HG03575 (cell line): ENCODE measurements around the gene MAP1A.
"Not testable (repeated sequence)": the region's sequence is repeated elsewhere in the genome, so short reads cannot be mapped to it uniquely, and the experiment has no call there.

Experiments used
- ATAC-seq: cut with Tn5 transposase; IDR thresholded peaks from one replicate; pipeline ENCODE4 v1.9.1; 2021; ENCODE audit not compliant: unreplicated experiment, insufficient number of reproducible peaks, low FRiP score; ENCODE audit errors: extremely low read depth

The MAP1A gene

DNA sequence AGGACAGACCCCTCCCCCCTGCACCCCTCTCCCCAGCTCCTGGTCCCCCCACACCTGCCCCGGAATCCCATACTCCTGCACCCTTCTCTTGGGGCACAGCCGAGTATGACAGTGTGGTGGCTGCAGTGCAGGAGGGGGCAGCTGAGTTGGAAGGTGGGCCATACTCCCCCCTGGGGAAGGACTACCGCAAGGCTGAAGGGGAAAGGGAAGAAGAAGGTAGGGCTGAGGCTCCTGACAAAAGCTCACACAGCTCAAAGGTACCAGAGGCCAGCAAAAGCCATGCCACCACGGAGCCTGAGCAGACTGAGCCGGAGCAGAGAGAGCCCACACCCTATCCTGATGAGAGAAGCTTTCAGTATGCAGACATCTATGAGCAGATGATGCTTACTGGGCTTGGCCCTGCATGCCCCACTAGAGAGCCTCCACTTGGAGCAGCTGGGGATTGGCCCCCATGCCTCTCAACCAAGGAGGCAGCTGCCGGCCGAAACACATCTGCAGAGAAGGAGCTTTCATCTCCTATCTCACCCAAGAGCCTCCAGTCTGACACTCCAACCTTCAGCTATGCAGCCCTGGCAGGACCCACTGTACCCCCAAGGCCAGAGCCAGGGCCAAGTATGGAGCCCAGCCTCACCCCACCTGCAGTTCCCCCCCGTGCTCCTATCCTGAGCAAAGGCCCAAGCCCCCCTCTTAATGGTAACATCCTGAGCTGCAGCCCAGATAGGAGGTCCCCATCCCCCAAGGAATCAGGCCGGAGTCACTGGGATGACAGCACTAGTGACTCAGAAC is 9.8 kb downstream of the MAP1A start:
- no peak for ATAC-seq

DNA sequence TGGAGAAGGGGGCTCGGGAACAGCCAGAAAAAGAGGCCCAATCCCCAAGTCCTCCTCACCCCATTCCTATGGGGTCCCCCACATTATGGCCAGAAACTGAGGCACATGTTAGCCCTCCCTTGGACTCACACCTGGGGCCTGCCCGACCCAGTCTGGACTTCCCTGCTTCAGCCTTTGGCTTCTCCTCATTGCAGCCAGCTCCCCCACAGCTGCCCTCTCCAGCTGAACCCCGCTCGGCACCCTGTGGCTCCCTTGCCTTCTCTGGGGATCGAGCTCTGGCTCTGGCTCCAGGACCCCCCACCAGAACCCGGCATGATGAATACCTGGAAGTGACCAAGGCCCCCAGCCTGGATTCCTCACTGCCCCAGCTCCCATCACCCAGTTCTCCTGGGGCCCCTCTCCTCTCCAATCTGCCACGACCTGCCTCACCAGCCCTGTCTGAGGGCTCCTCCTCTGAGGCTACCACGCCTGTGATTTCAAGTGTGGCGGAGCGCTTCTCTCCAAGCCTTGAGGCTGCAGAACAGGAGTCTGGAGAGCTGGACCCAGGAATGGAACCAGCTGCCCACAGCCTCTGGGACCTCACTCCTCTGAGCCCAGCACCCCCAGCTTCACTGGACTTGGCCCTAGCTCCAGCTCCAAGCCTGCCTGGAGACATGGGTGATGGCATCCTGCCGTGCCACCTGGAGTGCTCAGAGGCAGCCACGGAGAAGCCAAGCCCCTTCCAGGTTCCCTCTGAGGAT is 10.6 kb downstream of the MAP1A start:
- no peak for ATAC-seq

DNA sequence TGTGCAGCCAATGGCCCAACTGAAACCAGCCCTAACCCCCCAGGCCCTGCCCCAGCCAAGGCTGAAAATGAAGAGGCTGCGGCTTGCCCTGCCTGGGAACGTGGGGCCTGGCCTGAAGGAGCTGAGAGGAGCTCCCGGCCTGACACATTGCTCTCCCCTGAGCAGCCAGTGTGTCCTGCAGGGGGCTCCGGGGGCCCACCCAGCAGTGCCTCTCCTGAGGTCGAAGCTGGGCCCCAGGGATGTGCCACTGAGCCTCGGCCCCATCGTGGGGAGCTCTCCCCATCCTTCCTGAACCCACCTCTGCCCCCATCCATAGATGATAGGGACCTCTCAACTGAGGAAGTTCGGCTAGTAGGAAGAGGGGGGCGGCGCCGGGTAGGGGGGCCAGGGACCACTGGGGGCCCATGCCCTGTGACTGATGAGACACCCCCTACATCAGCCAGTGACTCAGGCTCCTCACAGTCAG is 11.2 kb downstream of the MAP1A start:
- ATAC-seq: no peak

DNA sequence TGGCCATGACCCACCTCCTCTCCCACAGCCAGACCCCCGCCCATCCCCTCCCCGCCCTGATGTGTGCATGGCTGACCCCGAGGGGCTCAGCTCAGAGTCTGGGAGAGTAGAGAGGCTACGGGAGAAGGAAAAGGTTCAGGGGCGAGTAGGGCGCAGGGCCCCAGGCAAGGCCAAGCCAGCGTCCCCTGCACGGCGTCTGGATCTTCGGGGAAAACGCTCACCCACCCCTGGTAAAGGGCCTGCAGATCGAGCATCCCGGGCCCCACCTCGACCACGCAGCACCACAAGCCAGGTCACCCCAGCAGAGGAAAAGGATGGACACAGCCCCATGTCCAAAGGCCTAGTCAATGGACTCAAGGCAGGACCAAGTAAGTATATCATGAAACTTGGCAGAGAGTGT is 11.7 kb downstream of the MAP1A start:
- no peak for ATAC-seq

DNA sequence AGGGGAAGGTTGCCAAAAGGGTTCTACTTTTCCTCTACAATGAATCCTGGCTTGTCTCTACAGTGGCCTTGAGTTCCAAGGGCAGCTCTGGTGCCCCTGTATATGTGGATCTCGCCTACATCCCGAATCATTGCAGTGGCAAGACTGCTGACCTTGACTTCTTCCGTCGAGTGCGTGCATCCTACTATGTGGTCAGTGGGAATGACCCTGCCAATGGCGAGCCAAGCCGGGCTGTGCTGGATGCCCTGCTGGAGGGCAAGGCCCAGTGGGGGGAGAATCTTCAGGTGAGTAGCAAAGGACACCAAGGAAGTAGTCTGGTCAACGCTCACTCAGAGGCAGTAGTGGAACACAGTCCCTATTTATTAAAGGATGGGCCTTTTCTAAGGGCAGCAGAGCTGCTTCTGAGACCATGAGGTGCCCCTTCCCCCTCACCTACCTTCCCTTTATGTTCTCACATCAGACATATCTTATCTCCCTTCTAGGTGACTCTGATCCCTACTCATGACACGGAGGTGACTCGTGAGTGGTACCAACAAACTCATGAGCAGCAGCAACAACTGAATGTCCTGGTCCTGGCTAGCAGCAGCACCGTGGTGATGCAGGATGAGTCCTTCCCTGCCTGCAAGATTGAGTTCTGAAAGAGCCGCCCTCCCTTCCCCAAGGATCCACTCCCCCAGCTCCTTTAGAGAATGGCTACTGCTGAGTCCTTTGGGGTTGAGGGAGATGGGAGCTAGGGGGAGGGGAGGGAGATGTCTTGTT is 12.4 kb downstream of the MAP1A start:
- ATAC-seq: no peak

DNA sequence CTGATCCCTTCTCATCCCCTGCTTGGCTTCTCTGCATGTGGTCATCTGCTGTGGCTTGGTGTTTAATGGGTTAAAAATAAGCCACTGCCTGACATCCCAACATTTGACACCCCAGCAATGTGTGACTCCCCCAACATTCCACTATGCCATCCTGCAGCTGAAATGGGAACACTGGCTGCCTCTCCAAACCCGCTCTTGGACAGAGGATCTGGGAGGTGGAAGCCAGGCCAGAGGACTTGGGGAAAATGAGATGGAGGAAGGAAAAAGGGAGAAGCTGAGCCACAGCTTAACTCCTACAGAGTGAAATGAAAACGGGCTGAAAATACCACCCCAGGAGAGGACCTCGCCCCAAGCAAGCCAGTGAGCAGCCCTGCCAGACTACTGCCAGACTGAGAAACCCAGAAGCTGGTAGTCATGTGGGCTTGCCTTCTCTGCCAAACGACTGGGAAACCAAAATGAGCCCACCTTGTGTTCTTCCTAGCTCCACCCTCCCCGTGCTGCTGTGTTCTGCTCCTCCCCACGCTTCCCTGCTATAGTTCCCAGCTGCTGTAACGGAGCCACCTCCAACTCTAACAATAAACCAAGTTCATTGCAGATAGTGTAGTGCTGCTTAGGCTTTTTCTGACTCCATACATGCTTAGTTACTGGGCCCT is 13.7 kb downstream of the MAP1A start:
- no peak for ATAC-seq

DNA sequence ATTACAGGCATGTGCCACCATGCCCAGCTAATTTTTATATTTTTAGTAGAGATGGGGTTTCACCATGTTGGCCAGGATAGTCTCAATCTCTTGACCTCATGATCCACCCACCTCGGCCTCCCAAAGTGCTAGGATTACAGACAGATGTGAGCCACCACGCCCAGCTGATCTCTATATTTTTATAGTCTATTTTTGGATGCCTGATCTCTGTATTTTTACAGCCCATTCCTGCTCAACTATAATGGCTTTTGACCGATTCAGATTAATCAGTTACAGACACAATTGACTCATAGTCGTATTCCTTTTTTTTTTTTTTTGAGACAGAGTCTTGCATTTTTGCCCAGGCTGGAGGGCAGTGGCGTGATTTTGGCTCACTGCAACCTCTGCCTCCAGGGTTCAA is 15.4 kb downstream of the MAP1A start:
- not testable (repeated sequence) for ATAC-seq

DNA sequence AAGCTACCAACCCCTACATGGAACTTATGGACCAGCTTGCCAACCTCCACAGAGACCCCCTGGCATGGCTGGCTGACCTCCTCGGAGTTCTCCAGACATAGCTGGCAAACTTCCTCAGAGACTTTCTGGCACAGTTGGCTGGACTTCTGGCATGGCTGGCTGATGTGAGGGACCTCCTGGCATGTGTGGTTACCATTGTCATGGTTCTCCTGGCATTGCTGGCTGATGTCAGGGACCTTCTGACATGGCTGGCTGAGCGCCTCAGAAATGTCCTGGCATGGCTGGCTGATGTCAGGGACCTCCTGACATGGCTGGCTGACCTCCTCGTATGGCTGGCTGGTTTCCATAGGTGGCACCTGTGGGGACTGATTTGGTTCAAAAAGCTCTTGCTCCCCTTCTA is 17.5 kb downstream of the MAP1A start:
- ATAC-seq: no peak

DNA sequence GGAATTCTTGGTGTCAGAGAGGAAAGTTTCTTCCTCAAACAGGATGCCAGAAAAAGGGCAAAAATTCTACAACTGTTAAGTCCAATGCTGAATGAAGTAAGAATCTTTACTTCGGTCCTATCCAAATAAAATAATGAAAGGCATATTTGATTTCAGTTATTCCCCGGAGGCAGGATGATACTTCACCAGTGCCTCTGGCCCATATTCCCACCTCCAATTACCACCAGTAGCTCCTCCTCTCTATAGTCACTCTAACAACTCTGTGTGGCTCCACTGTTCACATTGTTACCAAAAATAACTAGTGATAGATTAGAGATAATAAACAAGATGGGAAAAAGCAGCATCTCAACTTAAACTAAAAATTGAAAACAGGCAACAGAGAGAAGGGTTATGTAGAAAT is 20.7 kb downstream of the MAP1A start:
- ATAC-seq: no peak

DNA sequence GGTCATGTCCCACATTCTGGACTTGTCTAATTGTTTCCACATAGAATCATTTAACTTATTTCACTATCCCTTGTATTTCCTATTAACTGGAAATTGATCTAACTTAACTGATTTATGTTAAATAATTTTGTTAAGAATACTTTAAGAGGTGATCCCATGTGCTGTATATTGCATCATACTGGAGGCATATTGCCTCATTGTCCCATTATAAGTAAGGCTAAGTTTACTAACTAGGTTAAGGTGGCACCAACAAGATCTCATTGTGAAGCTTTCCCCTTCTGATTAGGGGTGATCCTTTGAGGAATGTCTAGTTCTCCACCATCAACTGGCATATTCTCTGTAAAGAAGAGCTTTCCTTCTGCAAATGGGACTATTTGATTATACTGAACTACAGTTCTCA is 24.4 kb downstream of the MAP1A start:
- ATAC-seq: no peak

DNA sequence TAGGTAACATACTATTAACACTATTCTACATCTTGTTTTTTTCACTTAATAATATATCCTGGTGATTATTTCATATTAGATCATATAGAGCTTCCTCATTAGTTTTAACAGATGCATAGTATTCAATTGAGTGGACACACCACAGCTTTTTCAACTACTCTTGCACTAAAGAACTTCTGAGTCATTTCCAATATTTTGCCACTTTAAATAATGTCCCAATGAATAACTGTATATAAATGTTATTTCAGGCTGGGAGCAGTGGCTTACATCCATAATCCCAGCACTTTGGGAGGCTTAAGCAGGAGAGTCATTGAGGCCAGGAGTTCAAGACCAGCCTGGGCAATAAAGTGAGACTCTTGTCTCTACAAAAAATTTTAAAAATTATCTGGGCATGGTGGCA is 26.9 kb downstream of the MAP1A start:
- no peak for ATAC-seq

DNA sequence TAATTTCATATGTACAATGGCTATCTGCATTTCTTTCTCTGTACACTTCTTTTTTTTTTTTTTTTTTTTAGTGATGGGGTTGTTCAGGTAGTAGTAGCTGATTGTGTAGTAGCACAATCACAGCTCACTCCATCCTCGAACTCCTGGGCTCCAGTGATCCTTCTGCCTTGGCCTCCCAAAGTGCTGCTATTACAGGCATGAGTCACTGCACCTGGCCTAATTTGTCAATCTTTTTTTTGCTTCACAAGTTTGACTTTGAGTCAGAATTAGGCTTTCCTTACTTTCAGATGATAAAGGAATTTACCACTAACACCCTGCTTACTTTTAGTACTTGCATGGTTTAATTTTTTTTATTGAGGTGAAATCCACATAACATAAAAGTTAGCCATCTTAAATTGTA is 28.0 kb downstream of the MAP1A start:
- ATAC-seq: no peak

DNA sequence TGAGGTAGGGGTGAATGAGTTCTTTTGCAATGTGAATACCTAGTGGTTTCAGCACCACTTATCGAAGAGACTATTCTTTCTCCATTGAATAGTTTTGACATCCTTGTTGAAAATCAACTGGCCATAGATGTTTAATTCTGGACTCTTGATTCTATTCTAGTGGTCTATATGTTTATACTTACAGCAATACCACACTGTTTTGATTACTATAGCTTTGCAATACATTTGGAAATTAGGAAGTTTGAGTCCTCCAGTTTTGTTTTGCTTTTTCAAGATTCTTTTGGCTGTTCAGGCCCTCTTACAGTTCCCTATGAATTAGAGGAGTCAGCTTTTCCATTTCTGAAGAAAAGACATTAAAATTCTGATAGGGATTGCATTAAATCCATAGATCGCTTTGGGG is 30.1 kb downstream of the MAP1A start:
- ATAC-seq: no peak

DNA sequence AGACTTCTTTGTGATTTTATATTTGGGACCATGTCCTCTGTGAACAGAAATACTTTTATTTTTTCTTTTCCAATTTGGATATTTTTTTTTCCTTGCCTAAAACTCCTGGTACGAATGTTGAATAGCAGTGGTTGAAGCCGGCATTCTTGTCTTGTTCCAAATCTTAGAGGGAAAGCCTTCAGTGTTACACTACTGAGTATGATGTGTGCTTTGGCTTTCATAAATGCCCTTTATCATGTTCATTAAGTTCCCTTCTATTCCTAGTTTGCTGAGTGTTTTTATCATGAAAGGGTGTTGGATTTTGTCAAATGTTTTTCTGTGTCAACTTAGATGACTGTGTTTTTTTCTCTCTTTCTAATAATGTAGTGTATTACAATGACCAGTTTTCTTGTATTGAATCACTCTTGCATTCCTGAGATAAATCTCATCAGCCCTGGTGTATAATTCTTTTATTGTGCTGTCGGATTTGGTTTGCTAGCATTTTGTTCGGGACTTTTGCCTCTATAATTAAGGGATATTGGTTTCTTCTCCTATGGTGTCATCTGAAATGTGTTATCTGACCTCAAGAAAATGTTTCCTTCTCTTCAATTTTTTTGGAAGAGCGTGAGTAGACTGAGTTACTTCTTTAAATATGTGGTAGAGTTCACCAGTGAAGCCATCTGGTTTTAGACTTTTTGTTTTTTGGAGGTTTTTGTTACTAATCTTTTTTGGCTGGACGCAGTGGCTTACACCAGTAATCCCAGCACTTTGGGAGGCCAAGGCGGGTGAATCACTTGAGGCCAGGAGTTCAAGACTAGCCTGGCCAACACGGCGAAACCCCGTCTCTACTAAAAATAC is 33.3 kb downstream of the MAP1A start:
- ATAC-seq: no peak

DNA sequence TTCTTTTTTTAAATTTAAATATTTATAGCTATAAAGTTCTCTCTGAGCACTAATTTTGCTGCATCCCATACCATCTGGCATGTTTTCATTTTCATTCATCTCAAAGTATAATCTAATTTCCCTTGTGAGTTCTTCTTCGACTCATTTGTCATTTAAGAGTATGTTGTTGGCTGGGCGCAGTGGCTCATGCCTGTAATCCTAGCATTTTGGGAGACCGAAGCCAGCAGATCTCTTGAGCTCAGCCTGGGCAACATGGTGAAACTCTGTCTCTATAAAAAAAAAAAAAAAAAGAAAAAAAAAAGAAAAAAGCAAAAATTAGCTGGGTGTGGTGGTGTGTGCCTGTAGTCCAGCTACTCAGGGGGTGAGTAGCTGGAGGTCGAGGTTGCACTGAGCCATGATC is 34.8 kb downstream of the MAP1A start:
- no peak for ATAC-seq

DNA sequence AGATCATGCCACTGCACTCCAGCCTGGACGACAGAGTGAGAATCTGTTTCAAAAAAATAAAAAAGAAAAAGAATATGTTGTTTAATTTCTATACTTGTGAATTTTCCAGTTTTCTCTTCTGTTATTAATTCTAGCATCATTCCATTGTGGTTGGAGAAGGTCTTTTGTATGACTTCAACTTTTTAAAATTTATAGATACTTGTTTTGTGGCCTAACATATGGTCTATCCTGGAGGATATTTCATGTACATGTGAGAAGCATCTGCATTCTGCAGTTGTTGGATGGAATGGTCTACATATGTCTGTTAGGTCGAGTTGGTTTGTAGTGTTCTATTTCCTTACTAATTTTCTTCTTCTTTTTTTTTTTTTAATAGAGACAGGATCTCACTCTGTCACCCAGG is 35.6 kb downstream of the MAP1A start:
- ATAC-seq: no peak

DNA sequence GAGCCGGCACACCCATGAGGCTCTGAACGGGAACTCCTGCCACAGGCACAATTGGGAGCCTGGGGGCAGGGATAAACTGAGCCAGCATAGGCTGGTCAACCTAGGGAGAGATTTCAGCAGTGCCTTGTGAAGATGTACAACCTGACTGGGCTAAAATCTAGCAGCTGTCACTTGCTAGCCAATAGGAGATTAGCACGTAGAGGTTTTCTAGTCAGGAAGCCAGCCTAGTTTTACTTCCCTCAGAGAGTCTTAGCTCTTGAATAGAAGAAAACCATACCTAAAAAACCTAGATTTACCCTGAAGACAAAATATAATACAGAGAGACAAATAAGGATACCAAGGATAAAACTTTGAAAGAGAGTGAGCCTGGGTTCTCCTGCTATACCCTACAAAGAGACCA is 45.3 kb downstream of the MAP1A start:
- not testable (repeated sequence) for ATAC-seq

DNA sequence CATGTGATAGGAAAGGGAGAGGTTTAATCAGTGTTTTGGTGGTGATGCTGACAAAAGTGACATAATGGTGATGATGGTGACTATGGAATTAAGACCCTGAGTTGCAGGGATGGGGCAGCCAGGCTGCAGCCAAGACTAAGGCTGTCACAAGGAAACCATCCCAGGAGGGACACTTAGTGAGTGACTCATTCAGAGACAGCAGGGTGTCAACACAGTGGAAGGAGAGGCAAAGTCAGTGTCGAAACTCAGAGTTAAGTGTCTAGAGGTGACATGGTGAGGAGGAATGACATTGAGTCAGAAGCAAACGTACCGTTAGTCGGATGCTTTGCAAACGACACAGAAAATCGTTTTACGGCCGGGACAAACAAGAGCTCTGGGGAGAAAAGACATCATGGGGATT is 46.4 kb downstream of the MAP1A start:
- ATAC-seq: not testable (repeated sequence)
